Heart left ventricle (tissue), 16 donors: Measurements from ENCODE around the gene AVPR2. TPM values are rescaled to one million over a fixed set of nuclear protein-coding genes. Genes with fewer than 3 reads are reported as not detected.
A peak's percentile ranks its signal among the peaks of the same experiment; 100 is the strongest.

Source experiments
- ATAC-seq, 4 donors: fragments of 200-7000 bp; cut with Tn5 transposase; one replicate each; pipeline ENCODE4 v1.9.1; 2020 to 2022; ENCODE audit warnings: moderate library complexity in 4 of 4, mild to moderate bottlenecking in 3 of 4, moderate number of reproducible peaks in 1 of 4
- DNase-seq, 5 donors: peaks; one replicate each; pipeline ENCODE4 v3.0.0-alpha.2; 2020
- H3K27ac ChIP-seq, 12 donors: fragments of 200-600 bp; sonication (generic) in 4 of 12; one replicate each; pipeline versions ENCODE4 v1.5.0 to v1.8.0; 2016 to 2022; ENCODE audit warnings: mild to moderate bottlenecking in 2 of 12
- H3K27me3 ChIP-seq, 9 donors: fragments of 200-600 bp; sonication (generic) in 2 of 9; one replicate each; pipeline versions ENCODE4 v1.5.1 to v1.8.0; 2016 to 2022; ENCODE audit warnings: mild to moderate bottlenecking in 3 of 9
- H3K36me3 ChIP-seq, 9 donors: fragments of 200-600 bp; sonication (generic) in 2 of 9; one replicate each; pipeline versions ENCODE4 v1.5.0 to v1.8.0; 2018 to 2022; ENCODE audit warnings: mild to moderate bottlenecking in 2 of 9
- H3K4me1 ChIP-seq, 12 donors: fragments of 200-600 bp; sonication (generic) in 4 of 12; one replicate each; pipeline versions ENCODE4 v1.5.0 to v1.8.0; 2016 to 2022; ENCODE audit warnings: mild to moderate bottlenecking in 3 of 12
- H3K4me3 ChIP-seq, 12 donors: fragments of 200-600 bp; sonication (generic) in 4 of 12; one replicate each; pipeline versions ENCODE4 v1.5.0 to v1.8.0; 2017 to 2022; ENCODE audit warnings: mild to moderate bottlenecking in 9 of 12, moderate library complexity in 4 of 12
- H3K9me3 ChIP-seq, 12 donors: fragments of 200-600 bp; sonication (generic) in 4 of 12; one replicate each; pipeline versions ENCODE4 v1.5.0 to v1.8.0; 2016 to 2022; ENCODE audit warnings: mild to moderate bottlenecking in 1 of 12
- CTCF ChIP-seq, 12 donors: fragments of 200-600 bp; sonication (generic) in 4 of 12; IDR thresholded peaks; one replicate each; pipeline versions ENCODE4 v1.5.0 to v1.8.0; 2018 to 2022; ENCODE audit warnings: antibody characterized with exemption in 12 of 12, mild to moderate bottlenecking in 5 of 12
- POLR2A ChIP-seq, 2 donors: fragments of 450-650 bp; IDR thresholded peaks; one replicate each; pipeline ENCODE4 v1.6.1; 2017; ENCODE audit warnings: antibody characterized with exemption in 2 of 2, mild to moderate bottlenecking in 2 of 2, moderate library complexity in 2 of 2
- WGBS, 4 donors: extraction: QIAGEN DNeasy Blood & Tissue Kit in 2 of 4; methylation state at CpG; one replicate each; pipeline versions ENCODE4 v1.1.5 to v1.1.7; 2013 to 2018; 5-methylcytosine and 5-hydroxymethylcytosine counted together
- intact Hi-C, 10 donors: fragments of 100-400 bp; cut with DNase I; formaldehyde crosslinking; loops; one replicate each; pipeline versions ENCODE4 v1.11.1 to v1.14.2; 2022
- polyA plus RNA-seq, 2 donors: library from polyadenylated mRNA; stranded (reverse); fragments of 200-250 nt; gene quantifications; one replicate each; pipeline ENCODE4 v1.2.3, GENCODE V29; 2013
- total RNA-seq, 9 donors: library from RNA; depleted of rRNA in 2 of 9; stranded (reverse); fragments of >200 nt in 2 of 9; fragmentation: NEBNext Ultra II Directional in 3 of 9; extraction: Animal tissue kit (Norgen Biotek cat#: 25700) in 3 of 9; gene quantifications; one replicate each; pipeline versions ENCODE4 v1.1.0 to v1.2.4, GENCODE V29; 2016 to 2023
- donor health status: ischemic (EF 13 %, LVEDD 7.1; RV severe dilation, severe dysfunction).
- donor health status: healthy with polysubstance abuse.
- donor health status: DM: no; HTN: yes; CAD: no.
- donor health status: DM: no; HTN: no; CAD: no.
- donor health status: ischemic (EF 25% LVEDD 6.9; RV normal size, moderate dysfunction).
- donor health status: ischemic (EF 25% LVEDD 5.7; RV mildly dilated, moderate dysfunction).
- donor health status: healthy.
- donor health status: DM: yes; HTN: yes; CAD: no.
- donor health status: ischemic (EF 35%, LVEDD 5.7; RV mildly dilated, moderate dysfunction).
- donor health status: nonischemic (EF 11% LVEDD 7.7; RV severe dilation, severe dysfunction).
- donor health status: DM: yes; HTN: yes; CAD: no.
- donor health status: PGD.
- donor health status: ischemic (EF 29% LVEDD 5.4; RV normal size, mild dysfunction).
- donor health status: nonischemic (EF 23%, LVEDD 6.1; RV moderate dilation, normal function).

AVPR2 gene
- total and polyA plus RNA-seq, 11 donors, result 2.2 to 10.5 (median 3.1) TPM

GRCh38 chrX:153921070-153921469, 16.6 kb downstream of the AVPR2 start:
- 63 to 75% (median 74%) methylated on average over 9 to 16 of the region's 16 CpGs; no CpG with 5 or more reads in 1 of the 4 donors for WGBS, 4 donors
- intact Hi-C loops, result loop anchor here in 3 of 10 donors (10.0 kb wide), 2 partner anchors 126 to 196 kb away; partner anchors contain the start of genes IDH3G (in 2 of the 3), SSR4 (in 2 of the 3), ABCD1 (in 1 of the 3) and BCAP31 (in 1 of the 3)
- peak overlapping the region in 6 of 12 donors; percentile 48 to 98 (median 65) for H3K27ac ChIP-seq

DNA sequence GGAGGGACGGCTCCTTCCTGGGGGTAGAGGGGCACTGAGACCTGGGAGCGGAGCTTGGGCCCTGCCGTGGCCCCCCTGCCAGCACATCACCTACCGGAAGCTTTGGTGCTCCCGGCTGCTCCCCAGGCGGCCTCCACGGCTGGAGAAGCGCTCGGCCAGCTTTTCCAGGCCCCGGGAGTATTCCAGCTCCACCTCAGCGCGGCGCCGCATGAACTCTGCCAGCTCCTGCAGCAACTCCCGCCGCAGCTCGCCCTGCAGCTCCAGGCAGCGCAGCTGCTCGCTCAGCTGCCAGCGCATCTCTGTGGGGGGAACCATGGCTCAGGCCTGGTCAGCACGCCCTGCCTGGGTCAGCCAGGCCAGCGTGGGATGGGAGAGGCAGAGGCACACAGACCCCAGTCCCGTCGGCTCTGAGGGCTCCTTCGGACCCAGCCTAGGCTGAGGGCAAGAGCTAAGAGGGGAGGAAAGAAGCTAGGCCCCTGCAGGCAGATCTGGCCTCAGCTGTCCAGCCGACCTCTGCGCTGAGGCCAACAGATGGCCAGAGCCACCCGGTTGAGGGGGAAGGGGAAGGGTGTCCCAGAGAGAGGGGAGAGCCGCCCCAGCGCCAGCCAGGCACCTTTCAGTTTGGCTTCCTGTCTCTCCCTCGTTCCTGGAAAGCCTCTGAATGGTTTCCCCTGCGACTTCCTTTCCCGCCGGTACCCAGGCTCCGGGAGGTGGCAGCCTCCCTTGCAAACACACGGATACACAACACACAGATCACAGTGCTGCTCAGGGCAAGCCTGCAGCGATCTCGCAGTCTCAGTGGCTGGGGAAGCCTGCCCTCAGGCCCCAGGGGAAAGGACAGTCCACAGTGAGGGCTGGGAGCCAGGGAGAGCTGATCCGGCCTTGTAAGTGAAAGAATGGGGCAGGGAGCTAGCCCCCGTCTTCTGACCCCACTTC, 17.3 kb downstream of the AVPR2 start:
- no peak for TF ChIP-seq CTCF (IDR thresholded peaks at IDR 0.05)
- H3K27ac ChIP-seq, result peak overlapping the region in 9 of 12 donors; percentile 37 to 98 (median 55)
- ATAC-seq (peak in 1 of 4 donors; percentile 11), DNase-seq (peak in 2 of 5 donors; percentile 40)
- peak overlapping the region in 8 of 12 donors; percentile 7 to 33 (median 16) for H3K4me3 ChIP-seq
- 43 to 59% (median 48%) methylated on average over 26 to 40 of the region's 40 CpGs for WGBS, 4 donors
- H3K27me3 ChIP-seq, result peaks cover 0 to 60% (median 0%) of the 10 kb centered on the region in 9 donors
- intact Hi-C loops, result loop anchor here in 3 of 10 donors (10.0 kb wide), 2 partner anchors 127 to 197 kb away; partner anchors contain the start of genes IDH3G (in 2 of the 3), SSR4 (in 2 of the 3), ABCD1 (in 1 of the 3) and BCAP31 (in 1 of the 3)
- H3K4me1 ChIP-seq, result peaks cover 0 to 51% (median 17%) of the 10 kb centered on the region in 12 donors
- no peaks in the 10 kb centered on the region for H3K9me3 ChIP-seq
- H3K36me3 ChIP-seq, result peaks cover 0 to 37% (median 0%) of the 10 kb centered on the region in 9 donors

More at GRCh38 chrX:153921070-153921469, 16.6 kb downstream of the AVPR2 start:
- H3K36me3 ChIP-seq, result peaks cover 0 to 43% (median 0%) of the 10 kb centered on the region in 9 donors
- peak in 2 of 5 donors; percentile 12 to 20 for DNase-seq
- no peak for ATAC-seq
- H3K4me1 ChIP-seq, result peaks cover 0 to 46% (median 12%) of the 10 kb centered on the region in 12 donors
- peak overlapping the region in 8 of 12 donors; percentile 7 to 33 (median 14) for H3K4me3 ChIP-seq
- TF ChIP-seq CTCF (IDR thresholded peaks at IDR 0.05), result no peak
- TF ChIP-seq POLR2A (IDR thresholded peaks at IDR 0.05), result no peak
- no peaks in the 10 kb centered on the region for H3K9me3 ChIP-seq
- peaks cover 0 to 58% (median 0%) of the 10 kb centered on the region in 9 donors for H3K27me3 ChIP-seq

- Histone ChIP-seq H3K4me3 (peak overlapping the region in 1 of 12 donors; percentile 70), H3K36me3 (peaks cover 0 to 27% (median 0%) of the 10 kb centered on the region in 9 donors), H3K9me3 (no peaks in the 10 kb centered on the region), H3K27me3 (peaks cover 0 to 52% (median 0%) of the 10 kb centered on the region in 9 donors), H3K27ac (peak overlapping the region in 9 of 12 donors; percentile 37 to 100 (median 96)), H3K4me1 (peaks cover 0 to 62% (median 23%) of the 10 kb centered on the region in 12 donors)
- TF ChIP-seq POLR2A (IDR thresholded peaks at IDR 0.05) (no peak), CTCF (IDR thresholded peaks at IDR 0.05) (peak; percentile 36 to 64 (median 47))
- ATAC-seq, result peak; percentile 53 to 69 (median 58)
- intact Hi-C loops, result loop anchor here in 3 of 10 donors (10.0 kb wide), 2 partner anchors 128 to 198 kb away; partner anchors contain the start of genes IDH3G (in 2 of the 3), SSR4 (in 2 of the 3), ABCD1 (in 1 of the 3) and BCAP31 (in 1 of the 3)
- peak; percentile 78 to 87 (median 84) for DNase-seq
- 47 to 62% (median 51%) methylated on average over 22 to 25 of the region's 25 CpGs for WGBS, 4 donors
These were observed 18.7 kb downstream of the AVPR2 start for GRCh38 chrX:153922932-153923857.
